Smooth muscle cell (in vitro differentiated cells): ENCODE data around the gene RSKR. TPM values are rescaled to one million over a fixed set of nuclear protein-coding genes. Genes with fewer than 3 reads are reported as not detected.

Experiments used
- DNase-seq: peaks from one replicate; lab custom pipeline; 2025; ENCODE audit not compliant: unreplicated experiment; lab: John Stamatoyannopoulos, UW
- H2AFZ ChIP-seq: fragments of 200-600 bp; sonication (generic); 2 replicates; pipeline ENCODE4 v1.6.0; 2016; ENCODE audit warnings: antibody characterized with exemption, low read depth, mild to moderate bottlenecking
- H3F3A ChIP-seq: fragments of 200-600 bp; sonication (generic); 2 replicates; pipeline ENCODE4 v1.6.0; 2017; ENCODE audit warnings: antibody characterized with exemption, low read depth
- H3K27ac ChIP-seq: fragments of 200-600 bp; sonication (generic); 2 replicates; pipeline ENCODE4 v1.5.1; 2016; ENCODE audit warnings: low read depth, mild to moderate bottlenecking
- H3K27me3 ChIP-seq: fragments of 200-600 bp; sonication (generic); 2 replicates; pipeline ENCODE4 v1.6.1; 2016; ENCODE audit warnings: low read depth, mild to moderate bottlenecking
- H3K36me3 ChIP-seq: fragments of 200-600 bp; sonication (generic); 2 replicates; pipeline ENCODE4 v1.5.1; 2016; ENCODE audit warnings: low read depth
- H3K4me1 ChIP-seq: fragments of 200-600 bp; sonication (generic); 2 replicates; pipeline ENCODE4 v1.5.1; 2016; ENCODE audit warnings: low read depth
- H3K4me2 ChIP-seq: fragments of 200-600 bp; sonication (generic); 2 replicates; pipeline ENCODE4 v1.6.0; 2016; ENCODE audit warnings: mild to moderate bottlenecking
- H3K4me3 ChIP-seq: fragments of 200-600 bp; sonication (generic); 2 replicates; pipeline ENCODE4 v1.5.1; 2016; ENCODE audit warnings: mild to moderate bottlenecking
- H3K79me2 ChIP-seq: fragments of 200-600 bp; sonication (generic); 2 replicates; pipeline ENCODE4 v1.6.0; 2016; ENCODE audit warnings: low read depth, mild to moderate bottlenecking
- H3K9ac ChIP-seq: fragments of 200-600 bp; sonication (generic); 2 replicates; pipeline ENCODE4 v1.6.0; 2016; ENCODE audit warnings: low read depth
- H3K9me3 ChIP-seq: fragments of 200-600 bp; sonication (generic); replicated peaks from 2 replicates; pipeline ENCODE4 v1.5.1; 2016; ENCODE audit warnings: low read depth
- H4K20me1 ChIP-seq: fragments of 200-600 bp; sonication (generic); 2 replicates; pipeline ENCODE4 v1.6.0; 2016; ENCODE audit warnings: low read depth
- CTCF ChIP-seq: fragments of 200-600 bp; sonication (generic); IDR thresholded peaks from 2 replicates; pipeline ENCODE4 v1.5.1; 2017; ENCODE audit warnings: borderline replicate concordance, mild to moderate bottlenecking, antibody characterized with exemption; ENCODE audit not compliant: insufficient read depth, poor library complexity, severe bottlenecking
- WGBS: methylation state at CpG from one replicate; pipeline ENCODE4 v1.1.7; 2016; ENCODE audit warnings: low lambda C conversion rate; 5-methylcytosine and 5-hydroxymethylcytosine counted together
- polyA plus RNA-seq: library from polyadenylated mRNA; unstranded; fragments of >200 nt; fragmentation: Nextera tagmentation; extraction: Ambion mirVana; gene quantifications from 2 replicates; pipeline ENCODE4 v1.2.1, GENCODE V29; 2016
- total RNA-seq: library from RNA; depleted of rRNA; stranded (reverse); fragments of >200 nt; gene quantifications from 2 replicates; pipeline ENCODE4 v1.2.3, GENCODE V29; 2014

RSKR gene
- total and polyA plus RNA-seq, 2 experiments from 2014 or later = 2.0 to 3.8 TPM

- Histone ChIP-seq H2AFZ (no peak overlapping the region), H3K9me3 (no peaks in the 10 kb centered on the region), H3K27me3 (no peaks in the 10 kb centered on the region), H3K4me2 (no peak overlapping the region), H3F3A (peaks cover 3% of the 10 kb centered on the region), H3K9ac (no peak overlapping the region), H3K27ac (no peak overlapping the region), H3K36me3 (no peaks in the 10 kb centered on the region), H3K4me1 (peaks cover 10% of the 10 kb centered on the region), H3K4me3 (no peak overlapping the region), H4K20me1 (peaks cover 4% of the 10 kb centered on the region), H3K79me2 (peaks cover 26% of the 10 kb centered on the region)
- no peak for DNase-seq
- TF ChIP-seq CTCF = no peak
These were observed 41.0 kb downstream of the RSKR start for GRCh38 chr17:28573040-28573380.

- Histone ChIP-seq H3K4me3 (peak overlapping the region; percentile 88), H3K79me2 (peaks cover 30% of the 10 kb centered on the region)
These were observed 41.5 kb downstream of the RSKR start for GRCh38 chr17:28572259-28573039.

GRCh38 chr17:28571361-28572122, 42.4 kb downstream of the RSKR start, which contains the start of gene PIGS:
PIGS (minus strand) TSS chr17:28571524; CDS start chr17:28571496, 28 bp downstream.
- peak; percentile 83 for DNase-seq
- Histone ChIP-seq H4K20me1 (peaks cover 8% of the 10 kb centered on the region), H2AFZ (peak within 1 kb of the TSS; percentile 91), H3K9me3 (no peaks in the 10 kb centered on the region), H3F3A (no peaks in the 10 kb centered on the region), H3K4me3 (peak within 1 kb of the TSS; percentile 88), H3K4me1 (peaks cover 10% of the 10 kb centered on the region), H3K36me3 (no peaks in the 10 kb centered on the region), H3K79me2 (peaks cover 30% of the 10 kb centered on the region), H3K4me2 (peak within 1 kb of the TSS; percentile 97), H3K9ac (peak within 1 kb of the TSS; percentile 80), H3K27me3 (no peaks in the 10 kb centered on the region), H3K27ac (peak within 1 kb of the TSS; percentile 37)
- TF ChIP-seq CTCF = no peak
- 2% methylated on average over 45 of the region's 49 CpGs for WGBS

More at GRCh38 chr17:28572259-28573039, 41.5 kb downstream of the RSKR start:
- H3K36me3 ChIP-seq = no peaks in the 10 kb centered on the region
- no peak overlapping the region for H3K27ac ChIP-seq
- H3K4me2 ChIP-seq = peak overlapping the region; percentile 97
- WGBS = 80% methylated on average over 5 of the region's 5 CpGs
- no peak overlapping the region for H2AFZ ChIP-seq
- peaks cover 10% of the 10 kb centered on the region for H3K4me1 ChIP-seq
- H4K20me1 ChIP-seq = peaks cover 4% of the 10 kb centered on the region
- peak overlapping the region; percentile 58 for H3K9ac ChIP-seq
- no peak for TF ChIP-seq CTCF
- no peaks in the 10 kb centered on the region for H3K27me3 ChIP-seq
- H3F3A ChIP-seq = no peaks in the 10 kb centered on the region
- no peaks in the 10 kb centered on the region for H3K9me3 ChIP-seq
- DNase-seq = no peak
